EH (cell line): ENCODE data around the gene TWNK.

ENCODE experiments used
- DNase-seq: peaks from one replicate; pipeline ENCODE4 v3.0.0-alpha.2; 2015; ENCODE audit warnings: low read depth

TWNK gene

DNA sequence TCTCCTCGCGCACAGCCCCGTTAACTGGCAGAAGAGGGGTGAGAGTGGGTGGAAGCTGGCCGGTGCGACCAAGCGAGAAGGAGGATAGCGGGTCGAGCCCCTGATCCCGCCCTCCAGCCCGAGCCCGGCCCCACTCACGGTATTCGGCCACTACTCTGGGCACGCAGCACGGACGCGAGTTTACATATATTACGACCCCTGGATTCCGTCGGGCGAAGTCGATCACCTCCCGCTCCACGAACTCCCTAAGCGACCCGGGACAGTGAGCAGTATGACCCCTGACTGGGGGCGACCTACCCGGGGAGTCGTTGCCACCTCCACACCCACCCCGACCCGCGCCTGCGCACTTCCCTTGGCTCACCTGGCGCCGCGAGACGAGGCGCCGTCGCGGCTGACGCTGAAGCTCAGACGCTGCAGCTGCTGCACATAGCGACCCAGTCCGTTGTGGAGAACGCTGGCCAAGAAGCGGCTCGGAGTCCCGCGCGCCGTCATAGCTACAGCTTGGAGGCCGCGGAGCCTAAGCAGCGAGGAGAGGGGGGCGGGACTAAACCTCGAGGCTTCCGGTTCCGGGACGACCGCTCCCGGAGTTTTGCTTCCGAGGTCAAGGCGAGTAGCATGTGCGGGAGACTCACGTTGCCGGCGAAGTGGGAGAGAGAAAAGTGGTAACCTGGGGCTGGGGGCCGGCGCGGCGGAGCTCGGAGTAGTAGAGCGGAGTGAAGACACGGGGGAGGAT lies at the start of gene TWNK, which contains the start of gene MRPL43:
Gene TWNK, plus strand, starts transcription at position 592 of the 733 bp plus-strand sequence. CDS start 668 bp downstream, outside the sequence.
Gene MRPL43, minus strand, starts transcription at position 546 of the 733 bp plus-strand sequence. Its CDS starts 54 bp downstream, at position 492.
- DNase-seq, result peak; percentile 78

DNA sequence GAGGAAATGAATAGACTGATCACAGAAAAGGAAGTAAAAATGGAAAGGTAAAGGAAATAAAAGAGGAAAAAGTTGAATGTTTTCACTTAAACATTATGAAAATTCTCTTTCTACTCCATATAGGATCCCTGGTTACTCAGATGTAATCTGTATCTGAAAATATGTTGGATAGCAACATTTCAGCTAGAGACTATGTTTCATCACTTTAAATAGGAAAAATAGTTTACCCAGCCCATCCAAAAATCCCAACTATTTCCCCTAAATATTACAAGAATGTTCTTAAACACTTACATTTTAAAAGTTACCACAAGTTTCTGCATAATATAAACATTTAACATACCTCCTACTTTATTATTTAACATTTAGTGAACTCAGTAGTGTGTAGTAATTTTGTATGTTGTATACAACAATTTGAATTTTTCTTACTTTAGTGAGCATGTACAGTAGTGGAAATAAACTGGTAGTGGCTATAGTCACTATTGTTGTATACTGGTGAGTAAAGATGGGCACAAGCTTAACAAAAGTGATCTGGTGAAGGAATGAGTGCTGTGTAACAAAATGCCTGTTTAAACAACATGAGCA lies 47.5 kb upstream of the TWNK start:
- peak; percentile 82 for DNase-seq

- DNase-seq, result no peak
Observed at GRCh38 chr10:100942229-100942628, 45.1 kb upstream of the TWNK start.

- no peak for DNase-seq
Observed at GRCh38 chr10:100943508-100943907, 43.8 kb upstream of the TWNK start.

- DNase-seq, result no peak
Observed at GRCh38 chr10:100945754-100946153, 41.6 kb upstream of the TWNK start.

GRCh38 chr10:100948916-100949315 lies 38.4 kb upstream of the TWNK start:
- DNase-seq, result no peak

GRCh38 chr10:100960251-100960650 lies 27.1 kb upstream of the TWNK start:
- DNase-seq, result no peak

- DNase-seq, result no peak
Observed at GRCh38 chr10:100962351-100963080, 24.8 kb upstream of the TWNK start.

- DNase-seq, result no peak
Observed at GRCh38 chr10:100963826-100964225, 23.5 kb upstream of the TWNK start.

GRCh38 chr10:100965820-100966219 lies 21.5 kb upstream of the TWNK start:
- no peak for DNase-seq

GRCh38 chr10:100966887-100967286 lies 20.5 kb upstream of the TWNK start:
- no peak for DNase-seq

DNA sequence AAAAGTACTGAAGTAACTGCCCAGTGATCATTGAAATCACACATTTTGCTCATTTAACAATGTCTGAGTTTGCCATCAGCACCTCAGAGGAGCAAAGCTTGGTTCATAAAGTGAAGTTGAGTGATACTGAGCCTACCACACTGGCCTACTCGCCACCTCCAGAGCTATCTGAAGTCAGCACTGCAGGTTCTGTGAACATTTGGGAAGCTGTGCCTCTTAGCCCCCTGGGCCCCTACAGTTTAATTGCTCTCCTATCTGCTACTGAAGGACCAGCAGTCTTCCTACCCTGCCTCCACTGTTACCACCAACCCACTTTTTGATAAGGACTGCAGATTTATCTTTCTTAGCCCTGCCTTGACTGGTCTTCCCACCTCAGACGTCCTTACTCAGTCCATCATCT lies 20.0 kb upstream of the TWNK start:
- no peak for DNase-seq

DNA sequence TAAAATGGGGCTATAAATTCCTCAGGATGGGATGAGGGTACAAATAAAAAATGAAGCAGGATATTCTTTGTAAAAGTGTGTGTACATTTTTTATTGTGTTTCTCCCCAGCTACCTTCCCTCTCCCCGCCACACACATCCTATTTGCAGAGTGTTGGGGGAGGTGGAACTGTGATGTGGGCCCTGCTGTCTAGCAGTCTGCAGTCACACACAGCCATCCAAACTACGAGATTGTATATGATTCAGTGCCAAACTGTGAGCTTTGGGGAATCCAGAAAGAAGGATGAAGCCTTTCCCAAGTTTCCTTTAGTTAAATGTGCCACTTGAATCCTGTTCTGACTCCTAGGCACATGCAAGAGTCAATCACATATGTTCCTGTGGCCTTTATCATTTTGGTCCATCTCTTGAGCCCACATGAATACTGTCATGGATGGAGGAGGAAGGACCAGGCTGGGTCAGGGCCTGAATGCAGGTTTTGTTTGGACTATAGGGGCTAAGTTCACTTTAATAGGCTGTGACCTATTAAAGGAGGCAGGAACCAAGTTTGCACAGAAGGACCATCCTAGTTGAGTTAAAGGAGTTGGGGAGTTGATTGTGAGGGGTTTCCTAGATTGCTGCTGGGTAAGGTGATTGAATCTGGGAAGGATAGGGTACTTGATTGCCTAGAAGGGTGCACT lies 19.1 kb upstream of the TWNK start:
- no peak for DNase-seq

GRCh38 chr10:100968863-100969186 lies 18.5 kb upstream of the TWNK start:
- no peak for DNase-seq

- peak; percentile 40 for DNase-seq
Observed at GRCh38 chr10:100969187-100970075, 17.9 kb upstream of the TWNK start, which contains the start of gene SEMA4G. Gene SEMA4G (plus strand): TSS chr10:100969504. CDS start chr10:100972913, 3,409 bp downstream.

- DNase-seq, result no peak
Observed at GRCh38 chr10:100970076-100970913, 17.0 kb upstream of the TWNK start.

- DNase-seq, result no peak
Observed at GRCh38 chr10:100970914-100971811, 16.2 kb upstream of the TWNK start.

DNA sequence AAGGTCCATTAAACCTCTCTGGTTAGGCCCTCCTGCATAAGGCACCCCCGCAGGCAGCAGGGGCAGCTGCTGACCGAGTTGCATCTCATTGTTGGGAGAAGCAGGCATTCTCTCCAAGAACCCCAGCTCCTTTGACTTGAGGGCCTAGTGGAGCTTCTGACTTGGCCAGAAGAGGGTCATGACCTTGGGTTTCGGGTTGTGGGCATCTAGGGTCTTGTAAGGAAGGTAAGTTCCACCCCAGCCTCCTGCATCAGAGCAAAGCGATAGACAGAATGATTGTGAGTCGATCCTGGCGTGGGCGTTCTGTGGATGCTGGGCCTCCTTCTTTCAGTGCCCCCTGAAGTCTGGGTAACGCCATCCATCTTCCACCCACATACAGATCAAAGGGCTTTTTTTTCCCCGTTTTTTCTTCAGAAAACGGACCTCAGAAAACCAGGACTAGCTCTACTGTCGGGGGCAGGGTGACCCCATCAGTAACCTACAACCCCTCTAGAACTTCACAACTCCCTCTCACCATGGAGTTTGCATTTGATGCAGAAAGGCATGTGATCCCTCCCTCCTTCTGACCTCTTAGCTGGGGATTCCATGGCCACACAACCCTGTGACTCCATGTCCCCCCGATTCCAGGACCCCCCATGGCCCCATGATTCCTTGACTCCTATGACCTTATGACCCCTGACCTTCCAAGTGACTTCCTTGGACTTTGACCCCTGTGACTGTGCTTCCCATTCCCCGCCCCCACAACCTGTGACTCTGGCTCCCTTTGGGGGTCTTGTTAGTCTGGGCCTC lies 15.0 kb upstream of the TWNK start:
- no peak for DNase-seq
